Activated CD4-positive, alpha-beta memory T cell treated with anti-CD3 and anti-CD28 coated beads, Interleukin-2, amount 10 ng/mL, durations not matched to agents 7 days and 5 days (primary cell): ENCODE data around the gene NPSR1. TPM values are rescaled to one million over a fixed set of nuclear protein-coding genes. Genes with fewer than 3 reads are reported as not detected.
"Not testable (repeated sequence)": the region's sequence is repeated elsewhere in the genome, so short reads cannot be mapped to it uniquely, and the experiment has no call there.

ENCODE experiments used
- CTCF ChIA-PET: fragments of 350-600 bp; sonication (Branson Sonifier 250); formaldehyde crosslinking; loops from one replicate; lab custom pipeline; 2021; ENCODE audit warnings: antibody characterized with exemption, inconsistent platforms; lab: Charles Lee
- POLR2A ChIA-PET: fragments of 350-600 bp; sonication (Branson Sonifier 250); formaldehyde crosslinking; loops from one replicate; lab custom pipeline; 2021; ENCODE audit warnings: antibody characterized with exemption; lab: Charles Lee
- DNase-seq: peaks from one replicate; pipeline ENCODE4 v3.0.0-alpha.2; 2020
- H3K27ac Mint-ChIP-seq: one replicate; pipeline ENCODE4 v1.8.0; 2021; ENCODE audit warnings: mild to moderate bottlenecking, mixed read lengths
- H3K27me3 Mint-ChIP-seq: one replicate; pipeline ENCODE4 v1.8.0; 2021; ENCODE audit warnings: mixed read lengths
- H3K36me3 Mint-ChIP-seq: one replicate; pipeline ENCODE4 v1.8.0; 2021; ENCODE audit warnings: low read depth, mixed read lengths
- H3K4me1 Mint-ChIP-seq: one replicate; pipeline ENCODE4 v1.8.0; 2021; ENCODE audit warnings: mixed read lengths
- H3K4me3 Mint-ChIP-seq: one replicate; pipeline ENCODE4 v1.8.0; 2021; ENCODE audit warnings: mild to moderate bottlenecking, mixed read lengths
- H3K9me3 Mint-ChIP-seq: one replicate; pipeline ENCODE4 v1.8.0; 2021; ENCODE audit warnings: mixed read lengths
- total RNA-seq, 2 experiments: library from RNA; stranded (reverse); gene quantifications; one replicate each; pipeline ENCODE4 v1.2.3, GENCODE V29; 2021

The NPSR1 gene
- total RNA-seq, 2 experiments from 2014 or later = not detected

DNA sequence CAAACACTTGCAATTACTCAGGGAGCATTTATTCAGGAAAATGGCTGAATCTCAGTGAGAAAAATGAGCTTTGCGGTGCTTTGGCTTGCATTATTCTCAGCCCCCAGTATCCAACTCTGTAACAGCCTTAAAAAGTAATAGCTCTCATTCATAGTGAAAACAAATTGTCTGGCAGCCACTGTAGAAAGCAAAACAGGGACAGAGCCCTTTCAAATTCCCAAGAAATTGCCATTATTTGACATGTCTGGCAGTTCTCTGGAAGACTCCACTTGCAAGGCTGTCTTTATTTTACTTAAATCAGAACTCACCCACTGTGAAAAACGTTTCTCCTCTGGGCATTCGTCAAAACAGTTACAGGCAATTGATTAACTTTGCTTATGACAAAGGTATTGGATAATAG, 122.5 kb downstream of the NPSR1 start:
- Mint-ChIP-seq H3K9me3 (peaks cover 19% of the 10 kb centered on the region), H3K27ac (no peak overlapping the region), H3K27me3 (no peaks in the 10 kb centered on the region), H3K4me1 (no peaks in the 10 kb centered on the region), H3K36me3 (no peaks in the 10 kb centered on the region), H3K4me3 (no peak overlapping the region)
- POLR2A ChIA-PET = no interaction called here
- CTCF ChIA-PET = no interaction called here
- no peak for DNase-seq

DNA sequence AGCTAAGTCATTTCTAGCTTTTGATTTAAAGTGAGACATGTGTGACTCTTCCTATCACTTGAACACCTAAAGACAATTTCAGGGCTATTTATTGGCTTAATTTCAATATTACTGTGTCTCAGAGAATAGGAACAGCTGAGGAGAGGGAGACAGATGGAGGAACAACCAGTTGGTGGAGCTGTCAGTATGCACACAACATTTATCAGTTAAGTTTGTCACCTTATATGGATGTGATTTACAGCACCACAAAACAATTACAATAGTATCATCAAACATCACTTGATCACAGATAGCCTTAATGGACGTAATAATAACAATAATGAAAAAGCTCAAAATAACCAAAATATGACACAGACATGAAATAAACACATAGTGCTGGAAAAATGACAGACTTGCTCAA, 129.6 kb downstream of the NPSR1 start:
- no peak for DNase-seq
- Mint-ChIP-seq H3K4me3 (no peak overlapping the region), H3K9me3 (peaks cover 11% of the 10 kb centered on the region), H3K4me1 (no peaks in the 10 kb centered on the region), H3K27ac (no peak overlapping the region), H3K27me3 (no peaks in the 10 kb centered on the region), H3K36me3 (no peaks in the 10 kb centered on the region)
- POLR2A ChIA-PET = no interaction called here
- CTCF ChIA-PET = no interaction called here

DNA sequence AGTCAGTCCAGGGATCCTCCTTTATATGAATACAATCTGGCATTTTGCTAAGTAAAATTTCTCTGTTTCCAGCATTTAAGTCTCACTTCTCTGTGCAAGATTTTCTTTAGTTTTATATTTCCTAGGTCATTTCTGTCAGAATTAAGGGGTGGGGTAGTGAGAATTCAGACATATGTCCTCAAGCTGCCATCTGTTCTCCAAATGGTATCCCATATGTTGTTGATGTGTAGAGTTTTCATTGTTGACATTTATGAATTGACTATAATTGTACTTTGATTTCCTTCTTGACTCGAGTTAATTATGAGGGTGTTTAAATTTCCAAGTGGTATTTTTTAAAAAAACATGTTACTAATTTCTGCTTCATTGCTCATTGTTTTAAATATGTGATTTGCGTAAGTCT, 148.8 kb downstream of the NPSR1 start:
- DNase-seq = no peak
- POLR2A ChIA-PET = no interaction called here
- CTCF ChIA-PET = no interaction called here
- Mint-ChIP-seq H3K27ac (no peak overlapping the region), H3K36me3 (no peaks in the 10 kb centered on the region), H3K4me3 (no peak overlapping the region), H3K27me3 (peaks cover 2% of the 10 kb centered on the region), H3K9me3 (no peaks in the 10 kb centered on the region), H3K4me1 (no peaks in the 10 kb centered on the region)

DNA sequence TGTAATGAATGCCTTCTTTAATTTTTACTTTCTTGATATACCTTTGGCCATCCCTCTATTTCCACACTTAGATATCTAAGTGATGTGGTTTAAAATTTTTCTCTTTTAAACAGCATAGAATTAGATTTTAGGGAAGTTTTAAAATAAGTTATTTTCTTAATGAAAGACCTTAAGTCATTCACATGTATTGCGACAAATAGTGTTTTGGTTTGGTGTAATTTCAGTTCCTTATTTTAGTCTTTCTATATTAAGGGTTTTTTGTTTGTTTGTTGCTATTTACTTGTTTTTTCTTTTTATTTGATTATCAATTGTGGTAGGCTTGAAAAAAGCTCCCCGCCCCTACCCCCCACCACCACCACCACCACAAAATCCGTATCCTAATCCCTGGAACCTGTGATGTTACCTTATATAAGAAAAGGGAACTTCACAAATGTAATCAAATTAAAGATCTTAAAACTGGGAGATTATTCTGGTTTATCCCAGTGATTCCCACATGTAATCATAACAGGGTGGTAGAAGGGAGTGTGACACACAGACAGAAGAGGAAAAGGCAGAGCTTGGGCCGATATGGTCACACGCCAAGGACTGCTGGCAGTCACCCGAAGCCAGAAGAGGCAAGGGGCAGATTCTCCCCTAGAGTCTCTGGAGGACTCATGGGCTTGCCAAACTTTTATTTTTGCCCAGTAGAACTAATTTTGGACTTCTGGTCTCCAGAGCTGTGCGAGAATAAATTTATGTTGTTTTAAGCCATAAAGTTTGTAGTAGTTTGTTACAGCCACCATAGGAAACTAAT, 149.7 kb downstream of the NPSR1 start:
- no peak overlapping the region for H3K27ac Mint-ChIP-seq
- peaks cover 2% of the 10 kb centered on the region for H3K27me3 Mint-ChIP-seq
- no peaks in the 10 kb centered on the region for H3K9me3 Mint-ChIP-seq
- no peaks in the 10 kb centered on the region for H3K36me3 Mint-ChIP-seq
- no peaks in the 10 kb centered on the region for H3K4me1 Mint-ChIP-seq
- ChIA-PET CTCF (no interaction called here), POLR2A (no interaction called here)
- no peak overlapping the region for H3K4me3 Mint-ChIP-seq
- no peak for DNase-seq

DNA sequence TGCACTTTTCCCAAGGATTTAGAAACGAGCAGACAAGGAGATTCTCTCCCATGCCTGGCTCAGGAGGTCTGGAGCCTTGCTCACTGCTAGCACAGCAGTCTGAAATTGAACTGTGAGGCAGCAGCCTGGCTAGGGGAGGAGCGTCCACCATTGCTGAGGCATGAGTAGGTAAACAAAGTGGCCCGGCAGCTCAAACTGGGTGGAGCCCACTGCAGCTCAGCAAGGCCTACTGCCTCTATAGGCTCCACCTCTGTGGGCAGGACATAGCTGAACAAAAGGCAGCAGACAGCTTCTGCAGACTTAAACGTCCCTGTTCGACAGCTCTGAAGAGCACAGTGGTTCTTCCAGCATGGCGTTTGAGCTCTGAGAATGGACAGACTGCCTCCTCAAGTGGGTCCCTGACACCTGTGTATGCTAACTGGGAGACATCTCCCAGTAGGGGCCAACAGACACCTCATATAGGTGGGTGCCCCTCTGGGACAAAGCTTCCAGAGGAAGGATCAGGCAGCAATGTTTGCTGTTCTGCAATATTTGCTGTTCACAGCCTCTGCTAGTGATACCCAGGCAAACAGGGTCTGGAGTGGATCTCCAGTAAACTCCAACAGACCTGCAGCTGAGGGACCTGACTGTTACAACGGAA, 156.3 kb downstream of the NPSR1 start:
- H3K9me3 Mint-ChIP-seq, POLR2A ChIA-PET, CTCF ChIA-PET, H3K4me1 Mint-ChIP-seq, H3K27me3 Mint-ChIP-seq, H3K36me3 Mint-ChIP-seq, H3K4me3 Mint-ChIP-seq, DNase-seq, H3K27ac Mint-ChIP-seq: not testable (repeated sequence)

DNA sequence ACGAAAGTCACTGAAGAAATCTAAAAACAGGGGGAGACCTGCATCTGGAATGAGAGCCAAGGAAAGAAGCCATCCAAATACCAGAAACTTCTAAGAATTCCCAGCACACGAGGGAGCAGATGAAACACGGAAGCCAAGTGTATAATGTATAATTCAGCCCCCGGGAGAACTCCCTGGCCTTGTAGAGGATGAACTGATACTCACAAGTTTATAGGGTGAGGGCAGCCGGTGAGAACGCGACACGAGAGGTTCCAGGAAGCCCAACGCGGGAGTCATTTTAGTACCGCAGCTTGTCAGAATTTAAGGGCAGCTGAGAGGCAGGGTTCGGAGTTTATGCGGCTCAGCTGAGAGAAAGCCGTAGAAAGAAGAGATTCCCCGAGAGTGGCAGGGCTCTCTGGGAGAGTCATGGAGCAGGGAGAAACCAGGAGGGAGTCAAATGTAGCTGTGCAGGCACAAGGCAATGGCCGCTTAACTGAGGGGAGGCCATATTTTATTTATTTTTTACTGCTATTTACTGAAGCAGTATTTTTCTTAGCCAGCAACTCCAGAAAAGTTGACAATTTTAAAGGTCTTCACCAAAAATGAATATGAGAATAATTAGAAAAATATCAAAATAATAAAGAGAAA, 164.0 kb downstream of the NPSR1 start:
- H3K36me3 Mint-ChIP-seq = no peaks in the 10 kb centered on the region
- no peak overlapping the region for H3K27ac Mint-ChIP-seq
- H3K4me3 Mint-ChIP-seq = no peak overlapping the region
- ChIA-PET CTCF (no interaction called here), POLR2A (no interaction called here)
- no peaks in the 10 kb centered on the region for H3K9me3 Mint-ChIP-seq
- peaks cover 3% of the 10 kb centered on the region for H3K27me3 Mint-ChIP-seq
- DNase-seq = no peak
- no peaks in the 10 kb centered on the region for H3K4me1 Mint-ChIP-seq

DNA sequence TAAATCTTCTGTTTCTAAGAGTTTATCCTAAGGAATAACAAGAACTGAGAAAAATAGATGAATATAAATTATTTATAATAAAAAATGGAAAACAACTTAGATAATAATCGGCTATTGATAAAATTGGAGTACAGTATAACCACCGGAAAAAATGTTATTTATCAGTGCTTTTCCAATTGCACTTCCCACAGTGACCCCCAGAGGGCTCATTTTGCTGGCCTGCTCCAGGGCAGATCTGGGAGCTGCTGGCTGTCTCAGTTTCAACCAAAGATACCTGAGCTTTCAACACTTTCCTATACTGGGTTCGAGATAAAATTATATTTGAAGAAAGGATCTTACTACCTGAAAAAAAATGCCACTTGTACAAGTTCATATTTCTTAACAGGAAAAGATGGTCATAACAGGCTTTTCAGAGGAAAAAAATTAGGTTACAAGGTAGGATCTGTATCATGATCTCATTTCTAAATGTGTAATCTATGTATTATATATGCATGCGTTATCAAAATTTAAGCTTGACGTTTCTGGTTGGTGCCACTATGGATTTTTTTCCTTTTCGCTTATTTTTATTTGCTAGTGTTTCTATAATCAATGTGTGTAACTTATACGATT, 165.7 kb downstream of the NPSR1 start:
- peaks cover 3% of the 10 kb centered on the region for H3K27me3 Mint-ChIP-seq
- H3K4me3 Mint-ChIP-seq = no peak overlapping the region
- H3K4me1 Mint-ChIP-seq = no peaks in the 10 kb centered on the region
- H3K36me3 Mint-ChIP-seq = no peaks in the 10 kb centered on the region
- no peak overlapping the region for H3K27ac Mint-ChIP-seq
- ChIA-PET POLR2A (no interaction called here), CTCF (interaction anchor here (0.6 to 1.2 kb wide), 5 partner anchors 9 to 212 kb away, joined by 3 to 5 read pairs (median 3); no protein-coding TSS in a partner anchor)
- DNase-seq = peak; percentile 56
- H3K9me3 Mint-ChIP-seq = no peaks in the 10 kb centered on the region

DNA sequence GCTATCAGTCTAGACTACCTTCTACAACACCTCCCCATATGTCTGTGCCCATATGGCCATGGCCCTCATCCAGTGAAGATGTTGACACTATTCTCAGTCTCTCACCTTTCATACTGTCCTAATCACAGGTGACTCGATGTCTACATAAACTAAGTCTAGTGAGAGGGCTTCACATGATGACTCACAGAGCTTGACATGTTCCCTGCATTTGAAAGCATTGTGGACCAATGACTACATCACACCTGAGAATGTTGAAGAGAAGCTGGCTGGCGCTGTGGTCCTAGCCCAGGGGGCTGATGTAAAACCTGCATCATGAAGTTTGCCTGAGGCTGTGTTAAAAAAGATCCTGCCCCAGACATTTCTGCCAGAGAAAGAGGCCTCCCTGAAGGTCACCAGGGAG, 167.2 kb downstream of the NPSR1 start:
- no peak for DNase-seq
- POLR2A ChIA-PET = no interaction called here
- no peak overlapping the region for H3K4me3 Mint-ChIP-seq
- H3K36me3 Mint-ChIP-seq = no peaks in the 10 kb centered on the region
- CTCF ChIA-PET = no interaction called here
- peaks cover 3% of the 10 kb centered on the region for H3K27me3 Mint-ChIP-seq
- no peaks in the 10 kb centered on the region for H3K9me3 Mint-ChIP-seq
- no peak overlapping the region for H3K27ac Mint-ChIP-seq
- H3K4me1 Mint-ChIP-seq = no peaks in the 10 kb centered on the region

DNA sequence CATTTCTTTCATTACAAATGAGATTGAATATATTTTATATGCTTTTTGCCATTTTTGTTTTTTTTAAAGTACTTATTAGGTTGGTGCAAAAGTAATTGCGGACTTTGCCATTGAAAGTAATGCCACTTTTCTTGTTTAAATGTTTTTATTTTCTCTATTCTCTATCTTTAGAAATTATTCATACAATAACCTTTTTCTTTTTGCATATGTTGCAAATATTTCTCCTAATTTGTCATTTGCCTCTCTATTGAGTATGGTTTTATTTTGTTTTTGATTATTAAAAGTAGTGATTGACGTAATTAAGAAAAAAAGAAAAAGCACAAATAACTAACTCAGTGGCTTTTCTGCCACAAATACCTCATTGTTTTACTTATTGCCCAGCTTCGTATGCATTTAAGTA, 172.4 kb downstream of the NPSR1 start:
- DNase-seq = no peak
- Mint-ChIP-seq H3K4me1 (no peaks in the 10 kb centered on the region), H3K9me3 (no peaks in the 10 kb centered on the region), H3K36me3 (no peaks in the 10 kb centered on the region), H3K4me3 (no peak overlapping the region), H3K27ac (no peak overlapping the region), H3K27me3 (peaks cover 5% of the 10 kb centered on the region)
- ChIA-PET CTCF (no interaction called here), POLR2A (no interaction called here)

DNA sequence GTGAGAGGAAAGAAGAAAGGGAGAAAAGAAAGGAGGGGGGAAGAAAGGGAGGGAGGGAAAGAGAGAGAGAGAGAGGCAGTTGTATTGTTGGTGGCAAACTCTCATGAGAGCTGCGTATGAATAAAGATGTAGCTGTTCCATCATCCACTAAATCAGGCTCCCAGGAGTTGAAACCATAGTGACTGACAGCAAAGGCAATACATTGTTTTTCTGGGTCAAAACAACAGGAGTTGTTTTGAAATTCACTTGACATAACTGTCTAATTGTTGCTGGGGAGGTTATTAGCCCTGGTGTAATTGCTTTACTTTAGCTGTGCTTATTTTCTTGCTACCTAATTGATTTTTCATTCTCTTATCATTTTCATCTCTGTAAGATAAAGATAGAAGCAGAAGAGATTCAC, 173.4 kb downstream of the NPSR1 start:
- ChIA-PET POLR2A (no interaction called here), CTCF (no interaction called here)
- no peaks in the 10 kb centered on the region for H3K9me3 Mint-ChIP-seq
- no peak overlapping the region for H3K27ac Mint-ChIP-seq
- H3K4me1 Mint-ChIP-seq = no peaks in the 10 kb centered on the region
- no peak for DNase-seq
- H3K4me3 Mint-ChIP-seq = no peak overlapping the region
- H3K27me3 Mint-ChIP-seq = peaks cover 7% of the 10 kb centered on the region
- H3K36me3 Mint-ChIP-seq = no peaks in the 10 kb centered on the region

DNA sequence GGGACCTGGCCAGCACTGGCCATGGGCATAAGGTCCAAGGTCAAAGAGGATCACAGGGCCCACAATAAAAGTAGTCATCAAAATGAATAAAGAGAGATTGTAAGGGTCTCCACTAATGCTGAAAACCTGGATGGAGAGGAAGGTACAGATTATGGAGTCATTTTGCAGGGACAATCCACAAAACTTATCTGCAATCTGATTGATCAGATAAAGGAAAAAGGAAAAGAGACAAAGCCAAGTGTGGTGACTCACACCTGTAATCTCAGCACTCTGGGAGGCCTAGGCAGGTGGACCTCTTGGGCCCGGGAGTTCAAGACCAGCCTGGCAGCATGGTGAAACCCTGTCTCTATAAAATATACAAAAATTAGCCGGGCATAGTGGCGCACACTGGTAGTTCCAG, 174.0 kb downstream of the NPSR1 start:
- ChIA-PET POLR2A (no interaction called here), CTCF (interaction anchor here (0.9 kb wide), 1 partner anchor 8 kb away, joined by 3 read pairs; no protein-coding TSS in a partner anchor)
- Mint-ChIP-seq H3K27me3 (peaks cover 7% of the 10 kb centered on the region), H3K4me1 (no peaks in the 10 kb centered on the region), H3K4me3 (no peak overlapping the region), H3K27ac (no peak overlapping the region), H3K36me3 (no peaks in the 10 kb centered on the region), H3K9me3 (no peaks in the 10 kb centered on the region)
- no peak for DNase-seq

DNA sequence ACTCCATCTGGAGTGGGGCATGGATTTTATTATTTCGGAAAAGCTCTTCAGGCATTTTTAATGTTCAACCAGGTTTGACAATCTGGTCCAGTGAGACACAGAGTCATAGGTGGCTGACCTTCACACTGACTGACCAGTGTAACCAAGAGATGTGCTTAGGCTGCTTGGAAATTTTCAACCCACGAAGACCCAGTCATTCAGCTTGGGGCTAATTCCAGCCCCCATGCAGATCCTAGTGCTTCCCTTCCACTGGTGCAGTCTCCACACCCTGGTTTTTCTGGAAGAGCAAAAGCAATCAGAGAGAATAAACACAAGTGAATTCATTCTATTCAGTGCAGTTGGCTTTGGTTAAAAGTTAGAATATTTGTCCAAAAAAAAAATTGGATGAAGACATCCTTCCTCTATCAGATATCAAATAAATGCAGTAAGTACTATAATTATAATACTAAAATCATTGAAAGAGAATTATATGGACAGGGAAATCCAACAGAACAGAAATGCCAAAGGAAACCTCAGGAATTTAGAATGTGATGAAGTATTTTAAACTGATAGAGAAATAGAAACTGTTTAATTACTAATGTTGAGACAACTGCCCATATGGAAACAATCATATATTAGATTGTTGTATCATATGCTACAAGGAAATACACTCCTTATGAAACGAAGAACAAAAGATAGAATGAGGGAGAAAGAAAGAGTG, 178.0 kb downstream of the NPSR1 start:
- Mint-ChIP-seq H3K27ac (no peak overlapping the region), H3K27me3 (peaks cover 6% of the 10 kb centered on the region), H3K36me3 (no peaks in the 10 kb centered on the region), H3K4me3 (no peak overlapping the region), H3K4me1 (peaks cover 4% of the 10 kb centered on the region), H3K9me3 (no peaks in the 10 kb centered on the region)
- ChIA-PET CTCF (no interaction called here), POLR2A (no interaction called here)
- DNase-seq = no peak

DNA sequence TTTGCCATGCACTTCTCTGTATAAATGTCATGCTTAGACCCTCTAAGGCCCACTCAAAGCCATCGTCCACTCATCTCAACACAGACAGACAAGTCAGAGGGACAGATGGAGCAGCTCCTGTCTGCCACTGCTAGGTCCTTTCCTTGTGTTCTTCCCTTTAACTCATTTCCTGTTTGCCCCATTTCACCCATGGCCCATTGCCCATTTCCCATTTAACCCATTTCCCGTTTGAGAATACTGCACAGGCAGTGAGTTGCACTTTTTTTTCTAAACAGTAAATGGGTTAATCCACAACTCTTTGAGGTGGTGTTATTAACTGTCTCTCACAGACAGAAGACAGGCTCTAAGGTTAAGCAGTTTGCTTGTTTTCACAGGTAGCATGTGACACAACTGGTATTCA, 179.3 kb downstream of the NPSR1 start:
- POLR2A ChIA-PET = no interaction called here
- H3K36me3 Mint-ChIP-seq = no peaks in the 10 kb centered on the region
- no peak for DNase-seq
- no peak overlapping the region for H3K4me3 Mint-ChIP-seq
- peaks cover 4% of the 10 kb centered on the region for H3K27me3 Mint-ChIP-seq
- H3K9me3 Mint-ChIP-seq = no peaks in the 10 kb centered on the region
- H3K4me1 Mint-ChIP-seq = peaks cover 4% of the 10 kb centered on the region
- H3K27ac Mint-ChIP-seq = no peak overlapping the region
- CTCF ChIA-PET = no interaction called here
